SK-N-SH treated with all-trans-retinoic acid at 6 μM for 48 hours (cell line): ENCODE data around the gene SLC12A5.

Source experiments
- ARNTL ChIP-seq: fragments of 450-650 bp; formaldehyde crosslinking; IDR thresholded peaks from 2 replicates; pipeline ENCODE4 v1.5.0; 2020; ENCODE audit warnings: low read depth, mild to moderate bottlenecking, moderate library complexity, borderline replicate concordance
- CSDC2 ChIP-seq: fragments of 250-450 bp; sonication (Bioruptor Pico); IDR thresholded peaks from 2 replicates; pipeline ENCODE4 v1.5.0; 2020; ENCODE audit warnings: mild to moderate bottlenecking, moderate library complexity
- ESRRG ChIP-seq: fragments of 250-450 bp; sonication (Bioruptor Pico); IDR thresholded peaks from 2 replicates; pipeline ENCODE4 v1.6.1; 2021; ENCODE audit warnings: mild to moderate bottlenecking
- OSR1 ChIP-seq: fragments of 250-450 bp; sonication (Bioruptor Pico); IDR thresholded peaks from 2 replicates; pipeline ENCODE4 v1.8.0; 2022; ENCODE audit warnings: moderate library complexity, mild to moderate bottlenecking, inconsistent platforms
- PPARA ChIP-seq: fragments of 250-450 bp; sonication (Bioruptor Pico); IDR thresholded peaks from 2 replicates; pipeline ENCODE4 v1.5.0; 2020; ENCODE audit warnings: mild to moderate bottlenecking, borderline replicate concordance
- SNAI2 ChIP-seq: fragments of 250-450 bp; sonication (Bioruptor Pico); IDR thresholded peaks from 2 replicates; pipeline ENCODE4 v1.5.0; 2020; ENCODE audit warnings: mild to moderate bottlenecking, moderate library complexity
- TCF4 ChIP-seq: fragments of 250-450 bp; sonication (Bioruptor Pico); IDR thresholded peaks from 2 replicates; pipeline ENCODE4 v1.8.0; 2021; ENCODE audit warnings: mild to moderate bottlenecking, moderate library complexity, borderline replicate concordance
- ZC3H10 ChIP-seq: fragments of 250-450 bp; sonication (Bioruptor Pico); IDR thresholded peaks from 2 replicates; pipeline ENCODE4 v1.5.1; 2021; ENCODE audit warnings: mild to moderate bottlenecking, moderate library complexity
- ZFP3 ChIP-seq: fragments of 250-450 bp; sonication (Bioruptor Pico); IDR thresholded peaks from 2 replicates; pipeline ENCODE4 v1.5.0; 2020; ENCODE audit warnings: mild to moderate bottlenecking, moderate library complexity
- ZFP30 ChIP-seq: fragments of 450-650 bp; formaldehyde crosslinking; IDR thresholded peaks from 2 replicates; pipeline ENCODE4 v1.5.0; 2022; ENCODE audit warnings: mild to moderate bottlenecking, moderate library complexity
- ZNF565 ChIP-seq: fragments of 450-650 bp; formaldehyde crosslinking; conservative IDR thresholded peaks from 2 replicates; pipeline ENCODE4 v1.5.0; 2020; ENCODE audit warnings: low read depth, mild to moderate bottlenecking, moderate library complexity
- TF ChIP-seq, protein P1 (sequence below): fragments of 250-450 bp; sonication (Bioruptor Pico); IDR thresholded peaks from 2 replicates; pipeline ENCODE4 v1.8.0; 2020; ENCODE audit warnings: mild to moderate bottlenecking, moderate library complexity, borderline replicate concordance
- TF ChIP-seq, protein P2 (sequence below): fragments of 250-450 bp; sonication (Bioruptor Pico); IDR thresholded peaks from 2 replicates; pipeline ENCODE4 v1.5.1; 2020; ENCODE audit warnings: low read depth, mild to moderate bottlenecking, moderate library complexity
- TF ChIP-seq, protein P3 (sequence below): fragments of 250-450 bp; sonication (Bioruptor Pico); IDR thresholded peaks from 2 replicates; pipeline ENCODE4 v1.5.0; 2020; ENCODE audit warnings: mild to moderate bottlenecking, moderate library complexity

GRCh38 chr20:46021361-46022359 lies 7.4 kb upstream of the SLC12A5 start:
- TF ChIP-seq ZNF565 (CRISPR knock-in tag) (no peak), ZFP3 (CRISPR knock-in tag) (no peak), ZC3H10 (CRISPR knock-in tag) (no peak), OSR1 (CRISPR knock-in tag) (no peak), ESRRG (no peak), ARNTL (CRISPR knock-in tag) (no peak), ZFP30 (CRISPR knock-in tag) (no peak), TCF4 (no peak), PPARA (CRISPR knock-in tag) (no peak), SNAI2 (no peak), CSDC2 (CRISPR knock-in tag) (no peak)
- TF ChIP-seq, protein P1, sequence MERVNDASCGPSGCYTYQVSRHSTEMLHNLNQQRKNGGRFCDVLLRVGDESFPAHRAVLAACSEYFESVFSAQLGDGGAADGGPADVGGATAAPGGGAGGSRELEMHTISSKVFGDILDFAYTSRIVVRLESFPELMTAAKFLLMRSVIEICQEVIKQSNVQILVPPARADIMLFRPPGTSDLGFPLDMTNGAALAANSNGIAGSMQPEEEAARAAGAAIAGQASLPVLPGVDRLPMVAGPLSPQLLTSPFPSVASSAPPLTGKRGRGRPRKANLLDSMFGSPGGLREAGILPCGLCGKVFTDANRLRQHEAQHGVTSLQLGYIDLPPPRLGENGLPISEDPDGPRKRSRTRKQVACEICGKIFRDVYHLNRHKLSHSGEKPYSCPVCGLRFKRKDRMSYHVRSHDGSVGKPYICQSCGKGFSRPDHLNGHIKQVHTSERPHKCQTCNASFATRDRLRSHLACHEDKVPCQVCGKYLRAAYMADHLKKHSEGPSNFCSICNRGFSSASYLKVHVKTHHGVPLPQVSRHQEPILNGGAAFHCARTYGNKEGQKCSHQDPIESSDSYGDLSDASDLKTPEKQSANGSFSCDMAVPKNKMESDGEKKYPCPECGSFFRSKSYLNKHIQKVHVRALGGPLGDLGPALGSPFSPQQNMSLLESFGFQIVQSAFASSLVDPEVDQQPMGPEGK (CRISPR knock-in tag): no peak
- TF ChIP-seq, protein P2, sequence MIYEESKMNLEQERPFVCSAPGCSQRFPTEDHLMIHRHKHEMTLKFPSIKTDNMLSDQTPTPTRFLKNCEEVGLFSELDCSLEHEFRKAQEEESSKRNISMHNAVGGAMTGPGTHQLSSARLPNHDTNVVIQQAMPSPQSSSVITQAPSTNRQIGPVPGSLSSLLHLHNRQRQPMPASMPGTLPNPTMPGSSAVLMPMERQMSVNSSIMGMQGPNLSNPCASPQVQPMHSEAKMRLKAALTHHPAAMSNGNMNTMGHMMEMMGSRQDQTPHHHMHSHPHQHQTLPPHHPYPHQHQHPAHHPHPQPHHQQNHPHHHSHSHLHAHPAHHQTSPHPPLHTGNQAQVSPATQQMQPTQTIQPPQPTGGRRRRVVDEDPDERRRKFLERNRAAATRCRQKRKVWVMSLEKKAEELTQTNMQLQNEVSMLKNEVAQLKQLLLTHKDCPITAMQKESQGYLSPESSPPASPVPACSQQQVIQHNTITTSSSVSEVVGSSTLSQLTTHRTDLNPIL (CRISPR knock-in tag): no peak
- TF ChIP-seq, protein P3, sequence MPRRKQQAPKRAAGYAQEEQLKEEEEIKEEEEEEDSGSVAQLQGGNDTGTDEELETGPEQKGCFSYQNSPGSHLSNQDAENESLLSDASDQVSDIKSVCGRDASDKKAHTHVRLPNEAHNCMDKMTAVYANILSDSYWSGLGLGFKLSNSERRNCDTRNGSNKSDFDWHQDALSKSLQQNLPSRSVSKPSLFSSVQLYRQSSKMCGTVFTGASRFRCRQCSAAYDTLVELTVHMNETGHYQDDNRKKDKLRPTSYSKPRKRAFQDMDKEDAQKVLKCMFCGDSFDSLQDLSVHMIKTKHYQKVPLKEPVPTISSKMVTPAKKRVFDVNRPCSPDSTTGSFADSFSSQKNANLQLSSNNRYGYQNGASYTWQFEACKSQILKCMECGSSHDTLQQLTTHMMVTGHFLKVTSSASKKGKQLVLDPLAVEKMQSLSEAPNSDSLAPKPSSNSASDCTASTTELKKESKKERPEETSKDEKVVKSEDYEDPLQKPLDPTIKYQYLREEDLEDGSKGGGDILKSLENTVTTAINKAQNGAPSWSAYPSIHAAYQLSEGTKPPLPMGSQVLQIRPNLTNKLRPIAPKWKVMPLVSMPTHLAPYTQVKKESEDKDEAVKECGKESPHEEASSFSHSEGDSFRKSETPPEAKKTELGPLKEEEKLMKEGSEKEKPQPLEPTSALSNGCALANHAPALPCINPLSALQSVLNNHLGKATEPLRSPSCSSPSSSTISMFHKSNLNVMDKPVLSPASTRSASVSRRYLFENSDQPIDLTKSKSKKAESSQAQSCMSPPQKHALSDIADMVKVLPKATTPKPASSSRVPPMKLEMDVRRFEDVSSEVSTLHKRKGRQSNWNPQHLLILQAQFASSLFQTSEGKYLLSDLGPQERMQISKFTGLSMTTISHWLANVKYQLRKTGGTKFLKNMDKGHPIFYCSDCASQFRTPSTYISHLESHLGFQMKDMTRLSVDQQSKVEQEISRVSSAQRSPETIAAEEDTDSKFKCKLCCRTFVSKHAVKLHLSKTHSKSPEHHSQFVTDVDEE: no peak
